Mesothelial cell of epicardium (in vitro differentiated cells): ENCODE data around the gene ZNF80. TPM values are rescaled to one million over a fixed set of nuclear protein-coding genes. Genes with fewer than 3 reads are reported as not detected.

ENCODE experiments used
- DNase-seq, 2 experiments: peaks; one replicate each; pipeline ENCODE4 v3.0.0; 2021; ENCODE audit warnings: low spot score in 2 of 2; ENCODE audit not compliant: unreplicated experiment in 2 of 2
- H3K27ac Mint-ChIP-seq: 2 replicates; pipeline ENCODE4 v1.8.0; 2021; ENCODE audit warnings: mixed read lengths
- H3K27me3 Mint-ChIP-seq: 2 replicates; pipeline ENCODE4 v1.8.0; 2021; ENCODE audit warnings: low read depth, mixed read lengths
- H3K36me3 Mint-ChIP-seq: 2 replicates; pipeline ENCODE4 v1.8.0; 2021; ENCODE audit warnings: mixed read lengths
- H3K4me1 Mint-ChIP-seq: 2 replicates; pipeline ENCODE4 v1.8.0; 2021; ENCODE audit warnings: mixed read lengths
- H3K4me3 Mint-ChIP-seq: 2 replicates; pipeline ENCODE4 v1.8.0; 2021; ENCODE audit warnings: mild to moderate bottlenecking, moderate library complexity, mixed read lengths
- H3K9me3 Mint-ChIP-seq: 2 replicates; pipeline ENCODE4 v1.8.0; 2021; ENCODE audit warnings: mixed read lengths
- CTCF ChIP-seq: fragments of 200-600 bp; sonication (generic); IDR thresholded peaks from one replicate; pipeline ENCODE4 v1.5.0; 2021; ENCODE audit warnings: antibody characterized with exemption; ENCODE audit not compliant: unreplicated experiment
- total RNA-seq: library from RNA; stranded (reverse); gene quantifications from 3 replicates; pipeline ENCODE4 v1.2.1, GENCODE V29; 2021

The ZNF80 gene
- total RNA-seq, 1 donor from 2014 or later = not detected

- TF ChIP-seq CTCF = no peak
- Mint-ChIP-seq H3K9me3 (peaks cover 18% of the 10 kb centered on the region), H3K27ac (no peak overlapping the region), H3K4me1 (no peaks in the 10 kb centered on the region), H3K27me3 (peaks cover 14% of the 10 kb centered on the region), H3K36me3 (no peaks in the 10 kb centered on the region), H3K4me3 (no peak overlapping the region)
- no peak for DNase-seq
Observed at GRCh38 chr3:114226313-114226712, 11.1 kb downstream of the ZNF80 start.

GRCh38 chr3:114223143-114223542 lies 14.2 kb downstream of the ZNF80 start:
- TF ChIP-seq CTCF = no peak

DNA sequence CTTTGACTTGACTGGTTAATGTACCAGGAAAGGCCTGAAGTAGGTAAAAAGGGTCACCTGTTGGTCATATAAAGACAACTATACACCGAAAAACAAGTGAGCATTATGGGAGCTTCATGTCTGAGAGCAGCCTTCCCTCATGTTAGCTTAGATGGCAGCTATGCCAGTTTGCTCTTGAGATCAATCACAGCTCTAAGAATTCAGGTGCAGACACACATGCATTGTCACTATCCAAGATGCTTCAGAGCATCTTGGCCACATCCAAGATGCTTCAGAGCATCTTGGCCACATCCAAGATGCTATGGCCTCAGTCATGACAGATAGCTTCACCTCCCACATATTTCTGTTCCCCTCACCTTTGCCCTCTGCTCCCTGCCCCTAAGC lies 15.5 kb downstream of the ZNF80 start:
- TF ChIP-seq CTCF = no peak
- peaks cover 18% of the 10 kb centered on the region for H3K9me3 Mint-ChIP-seq
- no peak overlapping the region for H3K4me3 Mint-ChIP-seq
- H3K36me3 Mint-ChIP-seq = no peaks in the 10 kb centered on the region
- H3K4me1 Mint-ChIP-seq = no peaks in the 10 kb centered on the region
- H3K27me3 Mint-ChIP-seq = peaks cover 11% of the 10 kb centered on the region
- DNase-seq = no peak
- H3K27ac Mint-ChIP-seq = no peak overlapping the region

More at GRCh38 chr3:114223143-114223542, 14.2 kb downstream of the ZNF80 start:
- Mint-ChIP-seq H3K4me1 (no peaks in the 10 kb centered on the region), H3K9me3 (peaks cover 18% of the 10 kb centered on the region), H3K4me3 (no peak overlapping the region), H3K27me3 (peaks cover 17% of the 10 kb centered on the region), H3K36me3 (no peaks in the 10 kb centered on the region), H3K27ac (no peak overlapping the region)
- DNase-seq = no peak

DNA sequence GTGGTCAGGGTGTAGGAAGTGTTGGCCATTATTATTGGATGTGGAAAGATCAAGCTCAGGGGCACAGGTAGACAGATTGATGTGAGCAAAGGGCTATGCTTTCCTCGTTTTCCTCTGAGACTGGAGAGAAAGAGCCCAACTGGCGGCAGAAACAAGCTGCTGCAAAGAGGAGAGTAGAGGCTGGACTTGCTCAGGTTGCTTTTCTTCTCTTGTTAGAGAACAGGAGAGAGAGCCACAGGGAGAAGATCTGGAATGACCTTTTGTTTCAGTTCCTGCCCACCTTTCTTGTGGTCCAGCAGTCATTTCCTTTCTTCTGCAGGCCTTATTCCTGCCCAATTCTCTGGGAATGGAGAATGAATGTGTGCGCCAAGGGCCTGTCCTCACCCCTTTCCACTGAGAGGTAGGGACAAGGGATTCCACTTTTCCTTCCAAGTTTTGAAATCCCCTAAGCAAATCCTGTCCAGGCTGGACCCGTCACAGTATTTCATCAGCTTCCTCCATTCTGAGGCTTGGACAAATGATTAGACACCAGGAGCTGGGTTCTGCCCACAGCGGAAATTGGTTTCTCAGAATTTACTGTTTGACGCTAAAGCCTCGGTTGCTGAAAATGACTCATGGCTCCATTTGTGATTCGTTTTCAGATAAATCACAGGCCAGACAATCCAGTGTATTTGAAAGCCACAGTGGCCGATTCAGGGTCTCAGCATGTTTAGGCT lies 16.1 kb downstream of the ZNF80 start:
- Mint-ChIP-seq H3K27me3 (peaks cover 11% of the 10 kb centered on the region), H3K36me3 (no peaks in the 10 kb centered on the region), H3K4me3 (no peak overlapping the region), H3K27ac (no peak overlapping the region), H3K4me1 (no peaks in the 10 kb centered on the region), H3K9me3 (peaks cover 18% of the 10 kb centered on the region)
- no peak for DNase-seq
- TF ChIP-seq CTCF = no peak

- DNase-seq = no peak
- no peak overlapping the region for H3K27ac Mint-ChIP-seq
- no peak for TF ChIP-seq CTCF
- H3K9me3 Mint-ChIP-seq = peaks cover 7% of the 10 kb centered on the region
- no peaks in the 10 kb centered on the region for H3K36me3 Mint-ChIP-seq
- H3K27me3 Mint-ChIP-seq = peaks cover 11% of the 10 kb centered on the region
- H3K4me1 Mint-ChIP-seq = no peaks in the 10 kb centered on the region
- H3K4me3 Mint-ChIP-seq = no peak overlapping the region
Observed at GRCh38 chr3:114219741-114220140, 17.6 kb downstream of the ZNF80 start.
